Measurements from ENCODE around the gene AUTS2.

AUTS2 gene

DNA sequence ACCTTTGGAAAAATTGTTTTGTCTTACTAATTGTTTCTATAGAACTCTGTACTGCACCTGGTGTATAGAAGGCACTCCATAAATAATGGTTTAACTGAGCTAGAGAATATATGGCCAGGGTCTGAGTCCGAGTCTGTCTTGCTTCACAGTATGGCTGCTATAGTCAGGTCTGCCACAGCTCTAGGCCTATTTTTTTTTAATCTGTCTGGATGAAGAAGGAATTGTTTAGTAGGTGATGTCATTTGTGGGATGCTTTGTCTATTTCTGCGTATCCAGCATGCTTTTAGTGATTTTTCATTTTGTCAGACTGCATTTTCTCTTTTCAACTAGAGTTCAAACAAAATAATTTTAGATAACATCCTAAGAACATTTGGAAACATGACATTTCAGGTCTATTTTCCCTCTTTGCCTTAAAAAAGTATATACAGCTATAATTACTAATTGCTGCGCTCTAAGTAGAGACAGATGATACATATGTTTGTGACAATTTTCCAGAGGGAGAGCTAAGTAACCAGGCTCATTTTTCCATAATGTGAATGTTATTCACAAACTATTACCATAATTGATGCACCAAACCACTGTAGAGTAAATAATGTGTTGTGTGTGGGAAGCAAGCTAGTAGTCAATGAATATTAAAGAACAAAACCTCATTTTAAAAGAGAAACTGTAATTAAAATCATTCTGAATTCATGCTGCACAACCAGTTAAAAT is 361.7 kb downstream of the AUTS2 start:
- no peak for DNase-seq

DNA sequence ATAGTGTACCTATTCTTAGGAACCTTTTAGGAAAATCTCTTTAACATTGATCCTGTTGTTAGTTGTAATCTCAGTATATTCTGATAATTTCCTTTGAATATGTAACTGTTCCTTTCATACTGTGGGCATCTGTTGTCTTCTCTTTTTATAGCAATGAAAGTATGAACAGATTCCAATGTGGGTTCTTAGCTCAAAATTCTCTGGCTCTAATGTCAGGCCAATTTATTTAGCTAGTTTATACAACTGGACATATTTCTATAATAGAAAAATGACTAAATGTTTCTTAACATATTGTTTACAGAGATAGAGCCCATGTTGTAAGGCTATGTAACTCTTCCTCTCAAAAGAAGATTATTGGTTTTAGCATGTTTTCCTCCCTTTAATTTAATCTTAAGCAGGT is 363.2 kb downstream of the AUTS2 start:
- DNase-seq, result no peak

DNA sequence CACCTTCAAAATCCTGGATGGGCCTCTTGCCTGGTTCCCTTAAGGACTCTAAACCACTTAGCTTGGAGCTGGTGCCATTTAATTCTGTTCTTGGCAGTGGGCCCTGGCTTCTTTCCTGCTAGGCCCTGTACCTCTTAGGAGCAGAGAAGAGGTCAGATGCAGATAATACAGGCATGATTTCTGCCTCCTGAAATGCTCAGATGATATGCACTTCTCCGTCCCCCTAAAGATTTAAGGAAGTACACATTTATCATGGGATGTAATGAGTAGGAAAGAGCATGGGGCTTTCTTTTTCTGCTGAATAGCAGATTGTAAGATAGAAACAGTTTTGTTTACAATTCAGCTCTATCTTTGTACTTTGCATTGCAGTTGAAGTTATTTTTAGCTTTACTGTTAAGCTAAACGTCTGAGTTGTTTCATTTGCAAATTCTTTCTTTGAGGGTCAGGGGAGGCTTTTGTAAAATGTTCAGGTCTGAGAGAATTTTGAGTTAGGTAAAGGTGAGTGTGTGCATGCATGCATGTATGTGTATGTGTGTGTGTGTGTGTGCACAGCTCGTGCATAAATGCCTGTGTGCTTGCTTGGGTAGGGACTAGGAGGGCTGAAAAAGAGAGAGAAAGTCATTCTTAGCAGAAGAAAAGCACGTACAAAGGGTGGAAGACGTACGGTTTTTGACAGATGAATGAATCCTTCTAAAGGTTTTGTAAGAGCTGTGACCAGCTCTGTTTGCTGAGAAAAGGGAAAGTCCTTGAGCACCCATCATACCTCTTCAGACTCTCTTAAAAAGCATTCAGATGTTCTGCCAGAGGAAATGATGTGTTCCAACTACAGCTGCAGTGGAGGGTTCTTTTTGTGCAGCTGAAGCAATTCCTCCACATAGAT is 364.2 kb downstream of the AUTS2 start:
- no peak for DNase-seq

DNA sequence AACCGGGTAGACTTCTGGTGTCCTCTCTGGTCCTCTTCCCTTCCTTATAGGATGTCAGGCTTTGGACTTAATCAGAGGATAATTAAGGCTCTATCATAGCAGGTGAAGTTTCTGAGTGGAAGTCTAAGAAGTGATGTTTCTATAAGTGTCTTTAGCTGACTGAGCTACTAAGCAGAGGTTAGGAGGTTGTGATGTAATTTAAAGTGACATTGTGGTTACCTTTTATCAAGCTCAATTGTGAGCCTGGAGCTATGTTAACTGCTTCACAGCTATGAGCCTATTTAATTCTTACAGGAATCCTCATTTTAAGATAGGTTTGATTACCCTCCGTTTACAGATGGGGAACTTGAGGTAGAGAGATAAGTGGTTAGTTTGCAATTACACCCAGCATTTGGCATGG is 365.1 kb downstream of the AUTS2 start:
- DNase-seq, result no peak

DNA sequence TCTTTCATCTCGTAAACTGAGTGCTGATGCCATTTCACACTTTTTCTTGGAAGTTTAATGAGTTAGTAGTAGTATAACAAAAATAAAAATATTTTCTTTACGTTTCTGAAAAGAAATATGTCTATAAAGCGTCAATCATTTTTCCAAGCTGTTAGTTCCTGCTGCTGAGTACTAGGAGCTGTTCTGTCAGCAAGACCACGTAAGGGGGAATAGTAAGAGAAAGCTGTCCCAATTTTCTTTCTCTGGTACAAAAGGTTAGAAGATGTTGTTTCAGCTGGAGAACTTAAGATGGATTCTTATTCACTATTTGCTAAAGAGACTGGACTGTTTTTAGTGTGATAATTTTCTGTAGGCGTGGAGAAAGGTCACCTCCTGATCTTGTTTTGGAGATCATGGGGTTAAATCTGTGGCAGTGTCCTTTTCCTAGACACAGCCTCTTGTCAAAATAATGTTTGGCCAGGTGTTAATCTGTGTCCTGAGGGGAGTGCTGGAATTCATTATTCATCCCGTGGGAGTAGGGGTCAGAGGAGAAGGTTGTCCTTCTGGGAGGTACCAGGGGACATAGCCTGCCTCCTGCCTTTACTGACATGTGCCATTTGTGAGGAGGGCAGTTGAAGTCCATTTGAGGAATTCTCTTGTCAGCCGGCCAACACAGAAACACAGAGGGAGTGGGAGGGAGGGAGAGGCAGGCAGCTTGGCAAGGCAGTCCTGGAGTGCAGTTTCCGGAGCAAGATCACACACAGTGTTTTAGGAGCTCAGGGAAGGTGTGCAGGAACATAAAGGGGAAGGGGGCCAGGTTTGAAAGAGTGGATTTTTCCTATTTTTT is 368.7 kb downstream of the AUTS2 start:
- DNase-seq, result no peak

DNA sequence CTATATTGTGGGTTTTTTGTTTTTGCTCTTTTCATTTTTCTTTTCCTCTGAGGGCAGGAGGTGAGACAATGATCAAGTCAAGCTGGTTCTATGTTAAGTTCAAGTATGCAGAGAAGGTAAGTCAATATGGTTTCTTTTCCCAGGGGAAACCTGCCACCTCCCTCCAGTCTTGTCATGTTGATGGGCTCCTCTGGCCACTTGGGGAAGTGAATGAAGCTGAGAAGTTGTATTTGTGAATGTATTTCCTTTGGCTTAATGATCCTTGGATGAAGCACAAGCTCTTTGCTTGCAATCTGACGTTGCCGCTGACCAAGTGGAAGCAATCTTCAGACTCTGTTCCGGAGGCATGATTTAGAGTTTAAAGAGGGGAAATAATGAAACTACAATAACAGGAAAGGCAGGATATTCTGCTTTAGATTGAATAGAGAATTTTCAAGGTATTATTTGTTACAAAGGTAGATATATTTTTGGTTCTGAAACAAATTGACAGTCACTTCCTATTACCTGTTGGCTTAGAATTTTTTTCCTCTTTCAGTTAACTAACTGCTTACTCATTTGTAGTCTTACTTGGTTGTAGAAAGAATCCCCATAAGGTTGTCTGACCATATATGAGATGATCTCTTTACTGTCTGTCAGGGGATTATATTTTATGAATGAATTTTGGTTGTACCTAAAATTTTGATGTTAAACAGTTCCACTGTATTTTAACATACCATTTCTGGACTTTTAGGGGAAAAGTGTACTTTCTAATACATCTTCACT is 369.6 kb downstream of the AUTS2 start:
- no peak for DNase-seq

DNA sequence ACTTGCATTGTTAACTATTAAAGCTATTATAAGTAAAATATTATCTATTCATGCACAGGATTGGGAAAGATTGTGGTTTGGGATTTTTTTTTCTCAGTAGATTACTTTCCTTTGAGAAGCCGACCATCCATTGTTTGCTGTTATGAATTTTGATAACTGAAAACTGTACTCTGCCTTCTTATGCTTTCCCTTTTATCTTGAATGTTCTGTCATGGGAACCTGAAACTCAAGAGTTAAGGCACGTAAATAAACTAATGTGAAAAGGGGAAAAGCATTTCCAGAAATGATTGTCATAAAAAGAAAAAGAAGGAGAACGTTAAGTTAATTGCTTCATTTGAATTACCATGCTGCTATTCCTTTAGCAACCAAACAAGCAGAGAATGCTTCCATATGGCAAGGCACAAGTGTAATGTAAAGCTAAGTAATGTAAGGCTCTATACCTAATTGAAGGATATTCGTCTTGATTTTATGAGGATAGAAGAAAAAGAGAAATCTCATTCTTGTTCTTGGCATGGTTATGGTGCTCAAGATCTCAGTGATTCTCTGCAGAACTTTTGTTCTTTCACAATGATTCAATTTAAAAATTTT is 370.8 kb downstream of the AUTS2 start:
- DNase-seq, result no peak

DNA sequence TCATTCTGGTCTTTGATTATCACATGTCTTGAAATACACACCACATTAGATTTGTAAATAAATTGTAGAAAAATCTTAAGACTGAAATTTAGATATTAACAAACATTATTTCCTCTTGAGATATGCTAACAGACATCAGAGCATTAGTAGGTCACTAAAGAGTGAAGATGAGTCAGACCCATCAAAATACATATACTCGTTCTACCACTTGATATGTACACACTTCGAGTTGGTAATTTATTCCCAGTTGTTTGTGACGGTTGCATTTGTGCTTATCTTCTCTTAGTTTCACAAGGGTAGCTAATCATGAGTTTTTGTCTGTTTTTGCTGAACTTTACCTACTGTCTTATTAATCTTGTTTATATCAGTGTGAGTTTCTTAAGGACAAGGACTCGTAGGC is 383.4 kb downstream of the AUTS2 start:
- no peak for DNase-seq

DNA sequence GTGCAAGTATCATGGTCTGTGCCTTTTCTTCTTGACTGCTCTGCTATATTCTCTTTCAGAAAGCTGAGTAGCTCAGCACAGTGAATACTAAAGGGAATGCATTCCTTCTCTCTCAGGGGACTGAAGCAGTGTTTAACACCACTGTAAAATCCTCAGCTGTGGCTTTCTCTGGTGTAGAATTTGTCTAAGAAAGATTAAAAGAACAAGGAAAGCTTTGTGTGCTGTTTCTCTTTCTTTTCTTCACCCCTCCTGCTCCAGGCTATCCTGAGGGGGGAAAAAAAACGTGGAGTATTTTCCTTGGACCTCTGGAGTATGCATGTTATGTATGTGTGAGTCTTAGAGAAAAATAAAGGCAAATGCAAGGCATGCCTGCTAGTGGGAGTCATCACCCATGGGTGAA is 383.9 kb downstream of the AUTS2 start:
- no peak for DNase-seq

DNA sequence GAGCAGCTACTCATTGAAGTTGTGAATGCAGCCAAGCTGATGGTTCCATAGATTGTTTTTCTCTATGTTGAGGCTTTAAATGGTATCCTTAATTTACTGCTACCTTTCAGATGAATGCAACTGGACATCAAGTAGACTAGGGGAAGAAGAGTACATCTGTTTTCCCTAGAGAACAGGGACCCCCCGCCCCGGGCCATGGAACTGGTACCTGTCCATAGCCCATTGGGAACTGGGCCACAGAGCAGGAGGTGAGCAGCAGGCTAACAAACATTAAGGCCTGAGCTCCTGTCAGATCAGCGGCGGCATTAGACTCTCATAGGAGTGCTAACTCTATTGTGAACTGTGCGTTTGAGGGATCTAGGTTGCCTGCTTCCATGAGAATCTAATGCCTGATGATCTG is 391.3 kb downstream of the AUTS2 start:
- no peak for DNase-seq

DNA sequence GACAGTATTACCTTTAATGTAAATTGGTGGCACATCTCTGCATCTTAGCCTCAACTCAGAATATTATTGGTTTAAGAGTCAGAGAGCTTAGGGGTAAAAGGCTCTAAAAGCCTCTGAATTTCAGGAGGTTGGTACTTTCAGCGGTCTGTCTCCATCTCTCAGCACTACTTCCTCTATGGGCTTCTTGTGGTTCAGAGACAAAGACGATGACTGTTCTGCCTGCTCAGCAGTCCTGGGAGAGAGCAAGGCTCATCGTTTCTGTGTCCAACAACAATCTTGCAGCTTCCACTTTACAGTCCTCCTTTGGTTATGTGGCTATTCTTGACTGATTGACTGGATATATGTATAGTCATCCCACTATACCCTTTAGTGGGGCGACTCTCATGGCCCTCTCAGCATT is 394.7 kb downstream of the AUTS2 start:
- no peak for DNase-seq

DNA sequence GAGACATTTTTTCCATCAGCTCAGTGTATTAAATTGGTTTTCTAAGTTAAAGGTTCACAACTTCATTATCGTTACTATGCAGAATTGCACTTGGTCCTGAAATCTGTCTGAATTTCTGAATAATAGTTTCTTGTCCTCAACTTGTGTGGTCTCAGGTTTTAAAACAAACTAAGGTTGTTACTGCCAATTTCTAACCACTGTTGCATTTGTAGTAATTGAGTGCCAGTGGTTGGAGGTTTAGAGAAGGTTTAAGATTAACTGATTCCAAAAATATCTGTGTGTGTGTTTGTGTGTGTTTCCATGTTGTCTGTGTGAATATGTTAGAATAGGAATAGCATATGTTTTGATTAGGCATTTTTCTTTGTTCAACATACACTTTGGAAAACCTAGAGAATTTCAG is 395.9 kb downstream of the AUTS2 start:
- DNase-seq, result no peak

DNA sequence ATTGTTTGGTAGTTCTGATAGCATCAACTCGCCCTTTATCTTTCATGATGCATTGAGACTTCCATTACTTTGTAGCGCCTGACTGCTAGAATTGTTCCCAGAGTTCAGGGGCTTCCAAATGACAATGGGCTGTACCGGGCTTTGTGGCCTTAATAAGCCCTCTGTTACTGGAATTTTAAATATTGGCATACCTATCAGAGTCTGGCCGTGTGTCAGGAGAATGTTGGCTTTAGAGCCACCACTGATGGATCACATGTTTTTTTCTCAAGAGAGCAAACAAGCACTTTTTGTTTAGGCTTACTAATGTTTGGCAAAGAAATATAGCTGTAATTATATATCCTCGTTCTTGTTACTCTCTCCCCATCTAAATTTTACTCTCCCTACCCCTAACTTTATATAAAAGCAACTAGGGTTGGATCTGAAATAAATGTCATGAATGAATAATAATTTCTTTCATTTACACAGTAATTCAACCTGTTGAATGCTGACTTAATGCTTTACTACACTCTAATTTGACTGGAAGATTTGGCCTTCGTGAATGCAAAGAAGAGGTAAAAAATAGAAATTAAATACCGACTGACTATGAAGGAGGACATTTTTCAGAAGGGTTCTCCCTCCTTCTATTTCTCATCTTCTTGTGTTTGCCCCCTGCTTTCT is 396.7 kb downstream of the AUTS2 start:
- no peak for DNase-seq

DNA sequence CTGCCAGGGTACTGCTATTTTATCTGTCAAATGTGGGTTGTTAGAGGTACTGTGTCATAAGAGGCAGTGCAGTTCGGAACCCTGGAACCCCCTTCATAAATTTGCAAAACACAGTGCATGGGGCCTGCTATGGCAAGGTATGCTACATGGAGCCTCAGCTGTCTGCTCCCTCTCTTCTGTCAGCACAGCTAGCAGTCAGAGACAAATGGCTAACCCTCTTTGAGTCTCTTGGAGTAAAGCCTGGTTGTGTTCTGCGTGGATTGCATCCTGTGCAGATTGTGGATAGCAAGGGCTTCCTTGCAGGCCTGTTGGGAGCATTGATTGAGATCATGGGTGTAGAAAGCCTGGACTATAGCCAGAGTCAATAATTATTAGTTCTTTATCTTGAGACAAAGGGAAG is 397.8 kb downstream of the AUTS2 start:
- DNase-seq, result no peak

DNA sequence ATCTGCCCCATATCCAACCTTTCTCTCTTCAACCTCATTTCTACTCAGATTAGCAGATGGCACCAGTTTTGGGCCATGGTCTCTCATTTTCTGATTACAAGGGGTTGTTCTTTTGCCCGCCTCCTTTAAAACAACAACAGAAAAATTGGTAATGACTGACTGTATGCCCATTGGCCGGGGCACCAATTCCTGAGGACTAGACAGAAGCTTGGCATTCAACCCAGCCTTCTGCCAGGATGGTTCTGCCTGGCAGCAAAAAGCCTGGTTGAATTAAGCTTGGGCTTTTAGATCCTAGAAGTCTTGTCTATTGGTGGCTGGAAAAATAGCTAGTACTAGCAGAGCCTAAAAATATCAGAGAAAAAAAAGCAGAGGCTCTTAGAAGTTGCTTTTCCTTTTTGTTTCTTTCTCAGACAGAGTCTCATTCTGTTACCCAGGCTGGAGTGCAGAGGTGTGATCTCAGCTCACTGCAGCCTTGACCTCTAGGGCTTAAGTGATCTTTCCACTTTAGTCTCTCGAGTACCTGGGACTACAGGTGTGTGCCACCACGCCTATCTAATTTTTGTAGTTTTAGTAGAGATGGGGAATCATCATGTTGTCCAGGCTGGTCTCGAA is 402.6 kb downstream of the AUTS2 start:
- DNase-seq, result no peak

DNA sequence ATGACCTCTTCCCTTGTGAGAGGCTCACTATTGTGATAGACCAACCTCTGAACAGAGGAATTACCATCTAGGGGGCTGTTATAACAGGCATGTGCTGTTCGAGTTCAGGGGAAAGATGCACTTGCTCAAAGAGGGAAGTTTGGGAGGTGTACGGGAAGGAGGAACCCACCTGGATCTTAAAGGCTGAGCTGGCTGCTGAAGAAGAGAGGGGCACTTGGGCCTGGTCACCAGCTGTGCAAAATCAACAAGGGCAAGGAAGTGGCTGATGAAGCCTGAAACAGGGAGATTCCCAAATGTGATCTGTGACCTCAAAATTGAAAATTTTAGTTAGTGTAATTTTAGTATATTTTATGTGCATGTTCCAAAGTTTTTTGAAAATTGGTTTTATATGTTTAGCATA is 407.2 kb downstream of the AUTS2 start:
- DNase-seq, result no peak

DNA sequence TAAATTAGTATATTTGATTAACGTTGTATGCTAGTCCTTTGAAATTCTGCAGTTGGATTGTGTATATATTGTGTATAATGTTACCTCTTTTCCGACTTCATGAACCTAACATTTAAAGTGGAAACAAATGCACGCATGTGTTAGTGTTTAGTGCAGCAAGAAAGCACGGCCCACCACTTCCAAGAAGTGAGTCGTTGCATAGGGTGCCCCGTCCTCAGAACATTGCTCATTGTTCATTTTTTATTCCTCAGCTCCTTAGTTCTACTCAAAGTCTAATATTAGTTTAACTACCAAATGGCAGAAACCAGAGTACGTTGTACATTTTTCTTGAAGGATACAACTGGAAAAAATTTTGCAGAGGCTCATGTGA is 407.6 kb downstream of the AUTS2 start:
- DNase-seq, result no peak

DNA sequence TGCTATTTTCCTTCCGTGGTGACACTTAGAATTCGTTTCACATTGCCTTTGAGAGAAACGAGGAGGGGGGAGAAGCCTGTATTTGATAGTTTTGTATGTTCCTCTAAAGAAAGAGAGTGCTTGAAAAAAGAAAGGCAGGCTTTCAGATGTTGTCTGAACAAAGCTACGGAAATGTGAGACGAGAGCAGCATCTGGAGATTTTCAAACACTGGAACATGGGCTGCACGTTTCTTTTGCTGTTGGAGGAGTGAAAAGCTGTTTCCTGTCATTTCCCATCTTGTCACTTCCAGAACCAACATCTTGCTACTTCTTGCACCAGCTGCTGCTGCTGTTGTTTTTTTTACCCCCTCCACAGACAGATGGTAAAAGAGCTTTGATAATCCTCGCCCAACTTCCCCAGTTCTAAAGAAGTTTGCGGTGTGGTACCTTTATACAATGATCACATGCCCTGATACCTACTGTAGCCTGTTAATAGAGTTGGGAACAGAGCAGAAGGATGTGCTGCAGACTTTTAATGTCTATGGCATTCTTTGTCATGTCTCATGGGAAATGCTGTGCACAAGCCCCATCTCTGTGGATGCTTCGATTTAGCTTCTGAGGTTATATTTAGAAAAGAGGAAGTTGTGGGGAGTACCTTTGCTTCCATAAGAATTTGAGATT is 408.1 kb downstream of the AUTS2 start:
- DNase-seq, result no peak

DNA sequence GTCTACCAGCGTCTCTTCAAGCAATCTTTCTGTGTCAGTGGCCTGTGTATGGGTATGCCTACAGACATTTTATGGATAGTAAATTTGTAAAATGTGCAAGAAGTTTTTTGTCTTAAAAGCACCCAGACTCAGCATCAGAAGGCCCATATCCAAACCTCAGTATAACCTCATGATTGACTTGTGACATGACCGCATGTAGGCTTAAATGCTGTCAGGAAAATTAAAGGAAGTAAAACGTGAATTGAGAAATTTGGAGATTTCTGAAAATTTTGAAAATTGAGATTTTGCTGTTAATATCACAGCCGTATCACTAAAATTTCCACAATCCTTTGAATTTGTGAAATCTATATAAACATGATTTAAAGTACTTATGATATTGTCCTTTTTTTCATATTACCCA is 410.2 kb downstream of the AUTS2 start:
- DNase-seq, result no peak

DNA sequence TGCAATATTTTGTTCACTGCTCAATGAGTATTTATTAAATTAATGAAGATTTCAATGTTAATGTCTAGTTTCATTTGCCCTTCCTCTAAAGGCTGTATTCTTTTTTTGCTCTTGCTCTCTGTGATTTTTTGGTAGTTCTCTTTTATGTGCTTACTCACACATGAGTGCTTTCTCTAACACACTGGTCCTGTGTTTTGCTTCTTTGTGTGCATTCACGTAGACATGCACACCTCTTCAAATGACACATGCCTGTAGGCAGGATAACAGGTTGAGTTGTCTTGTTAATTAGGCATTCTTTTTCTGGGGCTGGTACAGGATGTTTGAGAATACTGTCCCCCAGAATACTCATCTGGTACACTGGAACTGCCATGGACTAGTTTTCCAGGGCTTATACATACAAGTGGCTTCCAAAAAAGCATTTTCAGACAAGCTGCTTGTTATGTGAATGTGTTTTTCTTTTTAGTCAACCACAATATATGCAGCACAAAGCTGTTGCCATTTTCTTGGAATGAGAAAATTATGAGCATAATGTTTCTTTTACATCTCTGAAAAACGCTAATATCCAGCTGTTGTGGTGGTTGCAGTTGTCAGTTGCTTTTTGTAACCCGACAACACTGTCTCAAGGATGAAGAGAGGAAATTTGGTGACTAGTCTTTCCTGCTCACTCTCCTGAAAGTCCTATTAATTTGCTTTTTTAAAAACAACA is 416.4 kb downstream of the AUTS2 start:
- DNase-seq, result no peak

Measured in activated CD4-positive, alpha-beta T cell treated with anti-CD3 and anti-CD28 coated beads, Interleukin-2, amount 50 U/mL, for 16 hours (primary cell).